Measurements from ENCODE around the gene PDZRN3. TPM values are rescaled to one million over a fixed set of nuclear protein-coding genes. Genes with fewer than 3 reads are reported as not detected.

The PDZRN3 gene
- polyA plus RNA-seq, 1 of the 3 experiments (the other 2 are of a cell fraction): 10.3 TPM

DNA sequence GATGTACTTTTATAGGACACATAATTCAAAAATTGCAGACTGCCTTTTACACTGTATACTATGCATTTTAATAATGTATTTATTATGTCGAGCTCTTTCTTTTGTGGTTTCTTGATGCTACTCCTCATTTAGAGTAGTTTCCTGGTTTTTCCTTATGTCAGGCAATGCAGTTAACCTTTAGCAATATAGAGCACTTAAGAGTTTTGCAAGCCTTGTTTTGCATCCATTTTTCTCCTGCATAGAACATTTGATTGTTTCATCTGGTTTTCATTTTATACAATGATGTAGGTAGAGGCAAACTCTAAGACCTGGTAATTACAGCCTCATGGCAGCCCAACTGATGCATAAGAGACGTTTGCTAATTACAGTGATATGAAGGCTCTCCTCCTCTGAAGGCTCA lies 86.3 kb downstream of the PDZRN3 start:
- Histone ChIP-seq H3K27ac (ENCODE audit: low read depth in 2 of 2, low read length in 1 of 2) (peak overlapping the region in 1 of 2 experiments; percentile 83; a peak in 2 of 4 replicates), H3K4me1 (ENCODE audit: control insufficient read depth in 1 of 2, insufficient read depth in 2 of 2, low read depth in 1 of 2, low read length in 1 of 2) (peaks cover 6 to 21% of the 10 kb centered on the region in 2 experiments; a peak in 2 of 4 replicates), H3K36me3 (replicated peaks in 1 of 2; ENCODE audit: control insufficient read depth in 1 of 2, insufficient read depth in 2 of 2, low read length in 1 of 2) (peaks cover 0 to 6% of the 10 kb centered on the region in 2 experiments), H4K20me1 (ENCODE audit: insufficient read depth) (no peaks in the 10 kb centered on the region; the same call in 1 of the 2 replicates), H3K4me2 (no peak overlapping the region), H3K4me3 (ENCODE audit: low read depth in 2 of 2, low read length in 1 of 2) (no peak overlapping the region), H3K27me3 (ENCODE audit: insufficient read depth) (no peaks in the 10 kb centered on the region), H3F3A (replicated peaks; ENCODE audit: insufficient read depth) (peaks cover 6% of the 10 kb centered on the region), H3K9ac (no peak overlapping the region), H3K9me3 (no peaks in the 10 kb centered on the region), H3K79me2 (ENCODE audit: insufficient read depth) (peaks cover 51% of the 10 kb centered on the region), H3K9me2 (no peaks in the 10 kb centered on the region), H2AFZ (ENCODE audit: low read depth) (no peak overlapping the region)
- CTCF ChIA-PET: interaction anchor here (0.8 to 0.9 kb wide), 2 partner anchors 25 to 30 kb away, joined by 3 read pairs; no protein-coding TSS in a partner anchor
- POLR2A ChIA-PET: no interaction called here
- TF ChIP-seq MEF2A (IDR thresholded peaks at IDR 0.05; ENCODE audit: borderline replicate concordance, low read depth) (no peak), FOSL2 (IDR thresholded peaks at IDR 0.05; ENCODE audit: borderline replicate concordance, low read depth) (no peak), RXRA (IDR thresholded peaks at IDR 0.05; ENCODE audit: borderline replicate concordance, low read depth) (no peak), RFX5 (IDR thresholded peaks at IDR 0.05; ENCODE audit: low read length) (no peak), TAF1 (IDR thresholded peaks at IDR 0.05; ENCODE audit: borderline replicate concordance, low read depth, low read length) (no peak), RAD21 (IDR thresholded peaks at IDR 0.05; ENCODE audit: low read length) (no peak), TCF12 (IDR thresholded peaks at IDR 0.05) (no peak), NRF1 (IDR thresholded peaks at IDR 0.05; ENCODE audit: low read depth, low read length) (no peak), ELF1 (IDR thresholded peaks at IDR 0.05) (no peak), POLR2AphosphoS5 (IDR thresholded peaks at IDR 0.05; ENCODE audit: low read depth, low read length) (no peak), NFIC (IDR thresholded peaks at IDR 0.05; ENCODE audit: borderline replicate concordance) (no peak), GABPA (IDR thresholded peaks at IDR 0.05; ENCODE audit: low read depth) (no peak), JUND (IDR thresholded peaks at IDR 0.05) (no peak)
- TF ChIP-seq, protein P1, sequence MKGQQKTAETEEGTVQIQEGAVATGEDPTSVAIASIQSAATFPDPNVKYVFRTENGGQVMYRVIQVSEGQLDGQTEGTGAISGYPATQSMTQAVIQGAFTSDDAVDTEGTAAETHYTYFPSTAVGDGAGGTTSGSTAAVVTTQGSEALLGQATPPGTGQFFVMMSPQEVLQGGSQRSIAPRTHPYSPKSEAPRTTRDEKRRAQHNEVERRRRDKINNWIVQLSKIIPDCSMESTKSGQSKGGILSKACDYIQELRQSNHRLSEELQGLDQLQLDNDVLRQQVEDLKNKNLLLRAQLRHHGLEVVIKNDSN (IDR thresholded peaks at IDR 0.05; ENCODE audit: borderline replicate concordance, low read depth): no peak
- TF ChIP-seq, protein P2, sequence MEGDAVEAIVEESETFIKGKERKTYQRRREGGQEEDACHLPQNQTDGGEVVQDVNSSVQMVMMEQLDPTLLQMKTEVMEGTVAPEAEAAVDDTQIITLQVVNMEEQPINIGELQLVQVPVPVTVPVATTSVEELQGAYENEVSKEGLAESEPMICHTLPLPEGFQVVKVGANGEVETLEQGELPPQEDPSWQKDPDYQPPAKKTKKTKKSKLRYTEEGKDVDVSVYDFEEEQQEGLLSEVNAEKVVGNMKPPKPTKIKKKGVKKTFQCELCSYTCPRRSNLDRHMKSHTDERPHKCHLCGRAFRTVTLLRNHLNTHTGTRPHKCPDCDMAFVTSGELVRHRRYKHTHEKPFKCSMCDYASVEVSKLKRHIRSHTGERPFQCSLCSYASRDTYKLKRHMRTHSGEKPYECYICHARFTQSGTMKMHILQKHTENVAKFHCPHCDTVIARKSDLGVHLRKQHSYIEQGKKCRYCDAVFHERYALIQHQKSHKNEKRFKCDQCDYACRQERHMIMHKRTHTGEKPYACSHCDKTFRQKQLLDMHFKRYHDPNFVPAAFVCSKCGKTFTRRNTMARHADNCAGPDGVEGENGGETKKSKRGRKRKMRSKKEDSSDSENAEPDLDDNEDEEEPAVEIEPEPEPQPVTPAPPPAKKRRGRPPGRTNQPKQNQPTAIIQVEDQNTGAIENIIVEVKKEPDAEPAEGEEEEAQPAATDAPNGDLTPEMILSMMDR (IDR thresholded peaks at IDR 0.05): no peak
- TF ChIP-seq, protein P3, sequence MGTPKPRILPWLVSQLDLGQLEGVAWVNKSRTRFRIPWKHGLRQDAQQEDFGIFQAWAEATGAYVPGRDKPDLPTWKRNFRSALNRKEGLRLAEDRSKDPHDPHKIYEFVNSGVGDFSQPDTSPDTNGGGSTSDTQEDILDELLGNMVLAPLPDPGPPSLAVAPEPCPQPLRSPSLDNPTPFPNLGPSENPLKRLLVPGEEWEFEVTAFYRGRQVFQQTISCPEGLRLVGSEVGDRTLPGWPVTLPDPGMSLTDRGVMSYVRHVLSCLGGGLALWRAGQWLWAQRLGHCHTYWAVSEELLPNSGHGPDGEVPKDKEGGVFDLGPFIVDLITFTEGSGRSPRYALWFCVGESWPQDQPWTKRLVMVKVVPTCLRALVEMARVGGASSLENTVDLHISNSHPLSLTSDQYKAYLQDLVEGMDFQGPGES (IDR thresholded peaks at IDR 0.05; ENCODE audit: low read depth, low read length): no peak
- WGBS (ENCODE audit: low lambda C conversion rate): 41% methylated on average over 2 of the region's 2 CpGs
- DNase-seq: no peak

DNA sequence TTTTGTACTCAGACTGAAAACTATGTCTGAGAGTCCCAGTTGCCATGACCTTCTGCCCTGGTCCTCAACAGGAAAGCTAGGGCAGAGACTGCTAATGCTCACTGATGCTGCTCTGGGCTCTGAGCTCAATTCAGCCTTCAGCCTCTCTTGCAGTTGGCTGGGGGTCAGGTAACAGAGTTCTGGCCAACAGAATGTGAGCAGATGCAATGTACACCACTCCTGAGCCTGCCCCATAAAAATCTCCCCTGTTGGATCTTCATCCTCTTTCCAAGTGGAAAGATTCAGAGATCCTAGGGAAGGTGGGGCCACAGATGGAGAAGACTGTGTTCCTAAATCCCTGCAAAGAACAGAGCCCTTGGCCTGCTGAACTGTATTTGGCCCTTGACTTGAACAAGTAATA lies 87.8 kb downstream of the PDZRN3 start:
- Histone ChIP-seq H3K4me2 (no peak overlapping the region), H3K9ac (no peak overlapping the region), H4K20me1 (ENCODE audit: insufficient read depth) (no peaks in the 10 kb centered on the region; the same call in 1 of the 2 replicates), H3K27me3 (ENCODE audit: insufficient read depth) (no peaks in the 10 kb centered on the region), H3K4me3 (ENCODE audit: low read depth in 2 of 2, low read length in 1 of 2) (no peak overlapping the region), H3K4me1 (ENCODE audit: control insufficient read depth in 1 of 2, insufficient read depth in 2 of 2, low read depth in 1 of 2, low read length in 1 of 2) (peaks cover 0 to 18% of the 10 kb centered on the region in 2 experiments; a peak in 2 of 4 replicates), H3K79me2 (ENCODE audit: insufficient read depth) (peaks cover 50% of the 10 kb centered on the region), H3K36me3 (replicated peaks in 1 of 2; ENCODE audit: control insufficient read depth in 1 of 2, insufficient read depth in 2 of 2, low read length in 1 of 2) (peaks cover 0 to 6% of the 10 kb centered on the region in 2 experiments), H3K9me2 (no peaks in the 10 kb centered on the region), H3K27ac (ENCODE audit: low read depth in 2 of 2, low read length in 1 of 2) (peak overlapping the region in 1 of 2 experiments; percentile 43; a peak in 2 of 4 replicates), H3K9me3 (no peaks in the 10 kb centered on the region), H3F3A (replicated peaks; ENCODE audit: insufficient read depth) (peaks cover 6% of the 10 kb centered on the region), H2AFZ (ENCODE audit: low read depth) (no peak overlapping the region)
- DNase-seq: no peak
- POLR2A ChIA-PET: no interaction called here
- CTCF ChIA-PET: interaction anchor here (1.4 kb wide), 1 partner anchor 29 kb away, joined by 3 read pairs; no protein-coding TSS in a partner anchor
- TF ChIP-seq, protein P2 (IDR thresholded peaks at IDR 0.05): no peak
- no peak for TF ChIP-seq MXI1 (IDR thresholded peaks at IDR 0.05; ENCODE audit: low read depth, low read length)
- TF ChIP-seq RCOR1 (IDR thresholded peaks at IDR 0.05; ENCODE audit: low read length): no peak
- no peak for TF ChIP-seq NRF1 (IDR thresholded peaks at IDR 0.05; ENCODE audit: low read depth, low read length)
- TF ChIP-seq FOXM1 (IDR thresholded peaks at IDR 0.05; ENCODE audit: low read depth): no peak
- no peak for TF ChIP-seq POLR2AphosphoS5 (IDR thresholded peaks at IDR 0.05; ENCODE audit: low read depth, low read length)
- no peak for TF ChIP-seq TEAD4 (IDR thresholded peaks at IDR 0.05; ENCODE audit: borderline replicate concordance, insufficient read depth)
- TF ChIP-seq RXRA (IDR thresholded peaks at IDR 0.05; ENCODE audit: borderline replicate concordance, low read depth): no peak
- TF ChIP-seq, protein P4, sequence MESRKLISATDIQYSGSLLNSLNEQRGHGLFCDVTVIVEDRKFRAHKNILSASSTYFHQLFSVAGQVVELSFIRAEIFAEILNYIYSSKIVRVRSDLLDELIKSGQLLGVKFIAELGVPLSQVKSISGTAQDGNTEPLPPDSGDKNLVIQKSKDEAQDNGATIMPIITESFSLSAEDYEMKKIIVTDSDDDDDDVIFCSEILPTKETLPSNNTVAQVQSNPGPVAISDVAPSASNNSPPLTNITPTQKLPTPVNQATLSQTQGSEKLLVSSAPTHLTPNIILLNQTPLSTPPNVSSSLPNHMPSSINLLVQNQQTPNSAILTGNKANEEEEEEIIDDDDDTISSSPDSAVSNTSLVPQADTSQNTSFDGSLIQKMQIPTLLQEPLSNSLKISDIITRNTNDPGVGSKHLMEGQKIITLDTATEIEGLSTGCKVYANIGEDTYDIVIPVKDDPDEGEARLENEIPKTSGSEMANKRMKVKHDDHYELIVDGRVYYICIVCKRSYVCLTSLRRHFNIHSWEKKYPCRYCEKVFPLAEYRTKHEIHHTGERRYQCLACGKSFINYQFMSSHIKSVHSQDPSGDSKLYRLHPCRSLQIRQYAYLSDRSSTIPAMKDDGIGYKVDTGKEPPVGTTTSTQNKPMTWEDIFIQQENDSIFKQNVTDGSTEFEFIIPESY (IDR thresholded peaks at IDR 0.05; ENCODE audit: borderline replicate concordance, low read depth): no peak
- TF ChIP-seq SMC3 (IDR thresholded peaks at IDR 0.05; ENCODE audit: low read depth, low read length): no peak

All from SK-N-SH (cell line).